ENCODE measurements around the gene GTPBP3.

The GTPBP3 gene

GRCh38 chr19:17320435-17320834, 16.9 kb upstream of the GTPBP3 start:
- Histone ChIP-seq H3K27ac (no peak overlapping the region), H3K4me3 (no peak overlapping the region)
- TF ChIP-seq CTCF (IDR thresholded peaks at IDR 0.05), result no peak
- DNase-seq (ENCODE audit: low spot score), result no peak

GRCh38 chr19:17321655-17322489, 15.5 kb upstream of the GTPBP3 start:
- H3K4me3 ChIP-seq, result no peak overlapping the region
- no peak for DNase-seq (ENCODE audit: low spot score)
- TF ChIP-seq CTCF (IDR thresholded peaks at IDR 0.05), result no peak
- no peak overlapping the region for H3K27ac ChIP-seq

GRCh38 chr19:17322854-17323253, 14.5 kb upstream of the GTPBP3 start:
- DNase-seq (ENCODE audit: low spot score), result no peak
- Histone ChIP-seq H3K4me3 (no peak overlapping the region), H3K27ac (no peak overlapping the region)
- no peak for TF ChIP-seq CTCF (IDR thresholded peaks at IDR 0.05)

GRCh38 chr19:17323300-17323963, 13.9 kb upstream of the GTPBP3 start:
- DNase-seq (ENCODE audit: low spot score), result no peak
- no peak for TF ChIP-seq CTCF (IDR thresholded peaks at IDR 0.05)
- Histone ChIP-seq H3K27ac (peak overlapping the region in 1 of 2 donors; percentile 65), H3K4me3 (peak overlapping the region; percentile 56)

GRCh38 chr19:17323964-17324332, 13.4 kb upstream of the GTPBP3 start:
- no peak for TF ChIP-seq CTCF (IDR thresholded peaks at IDR 0.05)
- no peak for DNase-seq (ENCODE audit: low spot score)
- H3K27ac ChIP-seq, result peak overlapping the region in 1 of 2 donors; percentile 65
- peak overlapping the region; percentile 56 for H3K4me3 ChIP-seq

GRCh38 chr19:17324357-17325114, 12.8 kb upstream of the GTPBP3 start:
- peak overlapping the region in 1 of 2 donors; percentile 65 for H3K27ac ChIP-seq
- DNase-seq (ENCODE audit: low spot score), result no peak
- no peak for TF ChIP-seq CTCF (IDR thresholded peaks at IDR 0.05)
- no peak overlapping the region for H3K4me3 ChIP-seq

All from coronary artery (tissue), 2 donors.